Mesothelial cell of epicardium (in vitro differentiated cells): Measurements from ENCODE around the gene KRTAP4-12. TPM values are rescaled to one million over a fixed set of nuclear protein-coding genes. Genes with fewer than 3 reads are reported as not detected.
"Not testable (repeated sequence)": the region's sequence is repeated elsewhere in the genome, so short reads cannot be mapped to it uniquely, and the experiment has no call there.

Experiments used
- DNase-seq, 2 experiments: peaks; one replicate each; pipeline ENCODE4 v3.0.0; 2021; ENCODE audit warnings: low spot score in 2 of 2; ENCODE audit not compliant: unreplicated experiment in 2 of 2
- H3K27ac Mint-ChIP-seq: 2 replicates; pipeline ENCODE4 v1.8.0; 2021; ENCODE audit warnings: mixed read lengths
- H3K27me3 Mint-ChIP-seq: 2 replicates; pipeline ENCODE4 v1.8.0; 2021; ENCODE audit warnings: low read depth, mixed read lengths
- H3K36me3 Mint-ChIP-seq: 2 replicates; pipeline ENCODE4 v1.8.0; 2021; ENCODE audit warnings: mixed read lengths
- H3K4me1 Mint-ChIP-seq: 2 replicates; pipeline ENCODE4 v1.8.0; 2021; ENCODE audit warnings: mixed read lengths
- H3K4me3 Mint-ChIP-seq: 2 replicates; pipeline ENCODE4 v1.8.0; 2021; ENCODE audit warnings: mild to moderate bottlenecking, moderate library complexity, mixed read lengths
- H3K9me3 Mint-ChIP-seq: 2 replicates; pipeline ENCODE4 v1.8.0; 2021; ENCODE audit warnings: mixed read lengths
- total RNA-seq: library from RNA; stranded (reverse); gene quantifications from 3 replicates; pipeline ENCODE4 v1.2.1, GENCODE V29; 2021
- TF ChIP-seq, protein P1 (sequence below): fragments of 200-600 bp; sonication (generic); IDR thresholded peaks from one replicate; pipeline ENCODE4 v1.5.0; 2021; ENCODE audit warnings: antibody characterized with exemption; ENCODE audit not compliant: unreplicated experiment

The KRTAP4-12 gene
- total RNA-seq, 1 donor from 2014 or later: not detected

- DNase-seq: no peak
- Mint-ChIP-seq H3K9me3 (peaks cover 27% of the 10 kb centered on the region), H3K27me3 (no peaks in the 10 kb centered on the region), H3K36me3 (peaks cover 3% of the 10 kb centered on the region), H3K4me3 (no peak overlapping the region), H3K4me1 (no peaks in the 10 kb centered on the region), H3K27ac (no peak overlapping the region)
- TF ChIP-seq, protein P1, sequence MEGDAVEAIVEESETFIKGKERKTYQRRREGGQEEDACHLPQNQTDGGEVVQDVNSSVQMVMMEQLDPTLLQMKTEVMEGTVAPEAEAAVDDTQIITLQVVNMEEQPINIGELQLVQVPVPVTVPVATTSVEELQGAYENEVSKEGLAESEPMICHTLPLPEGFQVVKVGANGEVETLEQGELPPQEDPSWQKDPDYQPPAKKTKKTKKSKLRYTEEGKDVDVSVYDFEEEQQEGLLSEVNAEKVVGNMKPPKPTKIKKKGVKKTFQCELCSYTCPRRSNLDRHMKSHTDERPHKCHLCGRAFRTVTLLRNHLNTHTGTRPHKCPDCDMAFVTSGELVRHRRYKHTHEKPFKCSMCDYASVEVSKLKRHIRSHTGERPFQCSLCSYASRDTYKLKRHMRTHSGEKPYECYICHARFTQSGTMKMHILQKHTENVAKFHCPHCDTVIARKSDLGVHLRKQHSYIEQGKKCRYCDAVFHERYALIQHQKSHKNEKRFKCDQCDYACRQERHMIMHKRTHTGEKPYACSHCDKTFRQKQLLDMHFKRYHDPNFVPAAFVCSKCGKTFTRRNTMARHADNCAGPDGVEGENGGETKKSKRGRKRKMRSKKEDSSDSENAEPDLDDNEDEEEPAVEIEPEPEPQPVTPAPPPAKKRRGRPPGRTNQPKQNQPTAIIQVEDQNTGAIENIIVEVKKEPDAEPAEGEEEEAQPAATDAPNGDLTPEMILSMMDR: no peak
Measured at GRCh38 chr17:41131979-41132378, 8.0 kb upstream of the KRTAP4-12 start.

DNA sequence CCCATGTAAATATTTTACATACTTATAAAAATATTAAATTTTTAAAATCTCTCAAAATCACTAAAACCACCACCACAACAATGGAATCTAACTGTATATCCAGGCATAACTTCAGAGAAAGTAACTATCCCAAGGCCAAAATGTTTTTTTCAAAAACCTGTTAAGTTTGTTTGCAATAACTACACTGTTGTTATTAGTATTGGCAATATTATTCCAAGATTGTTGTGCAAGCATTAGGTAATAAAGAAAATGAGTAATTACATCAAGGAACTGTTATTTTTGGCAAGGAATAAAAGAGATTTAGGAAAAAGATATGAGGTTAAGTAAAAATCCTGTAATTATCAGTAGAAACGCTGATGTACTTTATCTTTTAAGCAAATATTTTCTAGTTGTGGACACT lies 3.4 kb upstream of the KRTAP4-12 start:
- Mint-ChIP-seq H3K27me3 (peaks cover 4% of the 10 kb centered on the region), H3K4me1 (peaks cover 11% of the 10 kb centered on the region), H3K27ac (no peak overlapping the region), H3K4me3 (no peak overlapping the region), H3K9me3 (peaks cover 27% of the 10 kb centered on the region), H3K36me3 (peaks cover 2% of the 10 kb centered on the region)
- no peak for DNase-seq
- TF ChIP-seq, protein P1: no peak

GRCh38 chr17:41126412-41126811 lies 2.4 kb upstream of the KRTAP4-12 start:
- peaks cover 4% of the 10 kb centered on the region for H3K27me3 Mint-ChIP-seq
- no peak overlapping the region for H3K4me3 Mint-ChIP-seq
- H3K27ac Mint-ChIP-seq: no peak overlapping the region
- H3K4me1 Mint-ChIP-seq: peaks cover 11% of the 10 kb centered on the region
- TF ChIP-seq, protein P1: no peak
- H3K36me3 Mint-ChIP-seq: peaks cover 2% of the 10 kb centered on the region
- no peak for DNase-seq
- peaks cover 27% of the 10 kb centered on the region for H3K9me3 Mint-ChIP-seq

- peaks cover 4% of the 10 kb centered on the region for H3K27me3 Mint-ChIP-seq
- H3K4me3 Mint-ChIP-seq: no peak overlapping the region
- peaks cover 27% of the 10 kb centered on the region for H3K9me3 Mint-ChIP-seq
- DNase-seq: no peak
- H3K36me3 Mint-ChIP-seq: peaks cover 2% of the 10 kb centered on the region
- TF ChIP-seq, protein P1: no peak
- no peak overlapping the region for H3K27ac Mint-ChIP-seq
- peaks cover 12% of the 10 kb centered on the region for H3K4me1 Mint-ChIP-seq
Measured at GRCh38 chr17:41125064-41125463, 1.1 kb upstream of the KRTAP4-12 start.

- H3K9me3 Mint-ChIP-seq: peaks cover 15% of the 10 kb centered on the region
- not testable (repeated sequence) for H3K36me3 Mint-ChIP-seq, H3K27me3 Mint-ChIP-seq, DNase-seq, H3K27ac Mint-ChIP-seq, H3K4me3 Mint-ChIP-seq
- H3K4me1 Mint-ChIP-seq: peaks cover 20% of the 10 kb centered on the region
Measured at GRCh38 chr17:41123292-41123990, 541 bp downstream of the KRTAP4-12 start.

DNA sequence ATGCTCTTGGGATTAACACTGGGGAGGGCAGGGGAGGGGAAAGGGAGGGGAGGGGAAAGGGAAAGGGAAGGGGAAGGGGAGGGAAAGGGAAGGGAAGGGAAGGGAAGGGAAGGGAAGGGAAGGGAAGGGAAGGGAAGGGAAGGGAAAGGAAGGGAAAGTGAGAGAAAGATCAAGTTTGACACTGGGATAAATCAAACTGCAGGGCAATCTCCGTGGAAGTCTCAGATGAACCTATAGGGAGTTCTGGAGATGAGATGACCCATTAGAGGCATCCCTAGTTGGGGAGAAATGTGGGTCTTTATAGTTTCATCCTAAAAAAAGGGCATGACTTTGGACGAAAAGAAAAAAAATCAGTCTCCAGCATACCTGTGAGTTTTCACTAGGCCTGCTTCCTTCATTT lies 2.2 kb downstream of the KRTAP4-12 start:
- H3K36me3 Mint-ChIP-seq: no peaks in the 10 kb centered on the region
- peaks cover 10% of the 10 kb centered on the region for H3K27me3 Mint-ChIP-seq
- H3K4me1 Mint-ChIP-seq: peaks cover 28% of the 10 kb centered on the region
- DNase-seq: no peak
- no peak overlapping the region for H3K4me3 Mint-ChIP-seq
- H3K9me3 Mint-ChIP-seq: peaks cover 10% of the 10 kb centered on the region
- H3K27ac Mint-ChIP-seq: no peak overlapping the region
- TF ChIP-seq, protein P1: no peak

GRCh38 chr17:41119696-41120690 lies 4.0 kb downstream of the KRTAP4-12 start:
- peak overlapping the region; percentile 62 for H3K27ac Mint-ChIP-seq
- H3K27me3 Mint-ChIP-seq: peaks cover 10% of the 10 kb centered on the region
- H3K4me3 Mint-ChIP-seq, DNase-seq, H3K36me3 Mint-ChIP-seq, H3K9me3 Mint-ChIP-seq: not testable (repeated sequence)
- H3K4me1 Mint-ChIP-seq: peaks cover 44% of the 10 kb centered on the region
